GM10248 (cell line): Measurements from ENCODE around the gene RPS27L.

ENCODE experiments used
- CTCF ChIA-PET: fragments of 300-600 bp; sonication (Branson Sonifier 250); formaldehyde crosslinking; extraction: SDS; loops from one replicate; lab custom pipeline; 2021; ENCODE audit warnings: antibody characterized with exemption; lab: Yijun Ruan, JAX
- POLR2A ChIA-PET: fragments of 350-650 bp; sonication (Branson Sonifier 250); formaldehyde crosslinking; extraction: SDS; loops from one replicate; lab custom pipeline; 2020; ENCODE audit warnings: antibody characterized with exemption; lab: Yijun Ruan, JAX
- DNase-seq: peaks from one replicate; pipeline ENCODE4 v3.0.0; 2012; ENCODE audit errors: extremely low spot score
- TF ChIP-seq, protein P1 (sequence below): IDR thresholded peaks from 2 replicates; pipeline ENCODE4 v1.5.1; 2012; ENCODE audit warnings: mild to moderate bottlenecking, low read depth; ENCODE audit errors: extremely low read depth, missing control alignments, control extremely low read depth

RPS27L gene

DNA sequence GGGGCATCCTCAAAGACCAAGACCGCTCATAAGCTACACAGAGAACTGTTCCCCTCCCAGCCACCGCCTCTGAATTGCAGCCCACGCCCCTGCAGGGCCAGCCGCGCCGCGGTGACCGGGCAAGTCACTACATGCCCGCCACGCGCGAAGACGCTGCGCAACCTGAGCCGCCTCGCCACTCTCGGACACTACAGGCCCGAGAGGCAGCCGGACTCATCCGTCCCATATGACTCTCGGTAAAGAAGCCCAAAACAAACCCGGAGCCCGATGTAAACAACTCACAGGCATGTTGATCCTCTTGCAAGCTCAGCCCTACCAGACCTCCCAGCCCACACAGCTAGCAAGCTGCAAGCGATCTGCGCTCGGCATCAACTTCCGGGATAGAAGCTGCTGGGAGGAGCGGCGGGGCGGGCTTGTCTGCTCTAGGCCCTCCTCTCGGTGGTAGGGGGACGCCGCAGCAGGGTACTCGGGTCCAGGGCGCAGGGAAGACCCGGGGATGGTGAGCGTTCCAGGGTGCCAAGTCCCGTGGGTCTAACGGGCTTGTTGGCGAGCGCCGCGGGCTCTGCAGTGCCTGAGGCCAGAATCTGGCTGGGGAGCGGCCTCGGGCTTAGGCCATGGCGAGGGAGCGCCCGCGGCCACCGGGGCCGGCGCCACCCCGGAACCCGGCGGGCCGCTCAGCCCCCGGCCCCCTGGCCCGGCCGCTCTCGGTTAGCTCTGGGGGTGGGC is at the start of gene RPS27L:
TSS of gene RPS27L (minus strand) at position 360 of the 726 bp plus-strand sequence. CDS start at position 288, 72 bp downstream.
- ChIA-PET CTCF (interaction anchor here (0.8 to 1.4 kb wide), 7 partner anchors 9 to 310 kb away, joined by 3 to 5 read pairs (median 4); no protein-coding TSS in a partner anchor), POLR2A (interaction anchor here (0.7 to 1.0 kb wide), 3 partner anchors 9 to 86 kb away, joined by 3 read pairs; no protein-coding TSS in a partner anchor)
- peak; percentile 91 for DNase-seq
- TF ChIP-seq, protein P1, sequence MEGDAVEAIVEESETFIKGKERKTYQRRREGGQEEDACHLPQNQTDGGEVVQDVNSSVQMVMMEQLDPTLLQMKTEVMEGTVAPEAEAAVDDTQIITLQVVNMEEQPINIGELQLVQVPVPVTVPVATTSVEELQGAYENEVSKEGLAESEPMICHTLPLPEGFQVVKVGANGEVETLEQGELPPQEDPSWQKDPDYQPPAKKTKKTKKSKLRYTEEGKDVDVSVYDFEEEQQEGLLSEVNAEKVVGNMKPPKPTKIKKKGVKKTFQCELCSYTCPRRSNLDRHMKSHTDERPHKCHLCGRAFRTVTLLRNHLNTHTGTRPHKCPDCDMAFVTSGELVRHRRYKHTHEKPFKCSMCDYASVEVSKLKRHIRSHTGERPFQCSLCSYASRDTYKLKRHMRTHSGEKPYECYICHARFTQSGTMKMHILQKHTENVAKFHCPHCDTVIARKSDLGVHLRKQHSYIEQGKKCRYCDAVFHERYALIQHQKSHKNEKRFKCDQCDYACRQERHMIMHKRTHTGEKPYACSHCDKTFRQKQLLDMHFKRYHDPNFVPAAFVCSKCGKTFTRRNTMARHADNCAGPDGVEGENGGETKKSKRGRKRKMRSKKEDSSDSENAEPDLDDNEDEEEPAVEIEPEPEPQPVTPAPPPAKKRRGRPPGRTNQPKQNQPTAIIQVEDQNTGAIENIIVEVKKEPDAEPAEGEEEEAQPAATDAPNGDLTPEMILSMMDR = no peak

DNA sequence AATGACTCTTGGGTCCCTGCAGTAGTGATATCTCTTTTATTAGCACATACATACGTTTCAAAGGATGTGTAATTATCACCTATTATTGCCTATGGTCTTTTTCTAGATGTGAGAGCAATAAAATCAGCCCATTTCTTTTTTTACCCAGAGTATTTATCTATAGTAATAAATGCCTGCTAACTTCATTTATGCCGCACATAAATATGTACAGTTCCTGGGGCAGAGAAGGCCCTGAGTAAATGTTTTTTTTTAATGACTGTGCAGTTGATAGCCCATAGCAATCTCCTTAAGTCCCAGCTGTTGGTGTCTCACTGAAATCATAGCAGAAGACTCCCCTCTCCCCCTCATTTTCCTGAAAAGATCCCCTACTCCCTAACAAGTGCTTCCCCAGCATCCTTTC is 48.8 kb upstream of the RPS27L start:
- no peak for DNase-seq
- POLR2A ChIA-PET = no interaction called here
- CTCF ChIA-PET = interaction anchor here (1.2 kb wide), 1 partner anchor 31 kb away, joined by 3 read pairs; no protein-coding TSS in a partner anchor
- TF ChIP-seq, protein P1 = no peak

DNA sequence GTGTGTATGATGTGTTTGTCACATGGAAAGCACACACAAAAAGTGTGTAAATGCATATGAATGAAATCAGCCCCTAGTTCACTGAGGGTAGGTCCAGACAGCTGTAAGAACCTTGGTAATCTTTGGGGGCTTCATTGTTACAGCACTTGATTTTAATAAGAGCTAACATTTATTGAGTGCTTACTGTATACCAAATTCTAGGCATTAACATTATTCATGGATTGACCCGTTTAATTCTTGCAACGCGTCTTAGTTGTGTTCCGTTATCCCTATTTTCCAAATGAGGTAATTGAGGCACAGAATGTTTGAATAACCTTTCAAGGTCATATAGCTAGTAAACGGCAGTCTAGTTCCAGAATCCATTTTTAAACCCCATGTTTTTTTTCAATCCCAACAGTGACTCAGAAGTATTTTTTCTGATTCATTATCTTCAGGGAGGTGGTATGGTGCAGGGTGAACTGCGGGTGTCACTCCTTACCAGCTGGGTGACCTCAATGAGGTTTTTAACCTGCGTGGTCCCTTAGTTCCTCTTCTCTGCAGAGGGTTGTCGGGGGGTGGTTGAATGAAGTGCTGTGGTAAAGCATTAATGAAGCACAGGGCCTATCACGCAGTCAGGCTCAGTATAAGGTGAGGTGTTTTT is 46.3 kb upstream of the RPS27L start:
- TF ChIP-seq, protein P1 = no peak
- POLR2A ChIA-PET = interaction anchor here (1.5 kb wide), 1 partner anchor 12 kb away, joined by 4 read pairs; no protein-coding TSS in a partner anchor
- CTCF ChIA-PET = interaction anchor here (1.3 to 2.4 kb wide), 8 partner anchors 9 to 57 kb away, joined by 3 to 18 read pairs (median 4); no protein-coding TSS in a partner anchor
- no peak for DNase-seq

DNA sequence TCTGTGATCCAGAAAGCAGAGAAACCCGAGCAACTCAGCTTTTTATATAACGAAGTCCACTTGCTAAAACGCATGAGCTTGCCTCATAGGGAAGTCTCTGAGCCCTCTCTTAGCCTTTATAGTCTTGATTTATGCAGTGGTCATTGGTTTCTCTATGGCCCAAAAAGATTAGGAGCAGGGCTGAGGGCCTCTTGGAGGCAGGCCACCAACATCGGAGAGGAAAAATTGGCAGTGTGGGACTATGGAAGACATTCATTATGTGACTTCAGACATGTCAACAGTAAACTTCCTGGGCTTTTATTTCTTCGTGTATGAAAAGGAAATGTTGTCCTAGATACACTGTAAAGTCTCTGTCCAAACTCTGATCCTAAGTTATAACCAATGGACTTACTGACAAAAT is 45.6 kb upstream of the RPS27L start:
- TF ChIP-seq, protein P1 = no peak
- no peak for DNase-seq
- POLR2A ChIA-PET = interaction anchor here (1.5 kb wide), 1 partner anchor 11 kb away, joined by 4 read pairs; no protein-coding TSS in a partner anchor
- CTCF ChIA-PET = interaction anchor here (0.7 to 2.4 kb wide), 10 partner anchors 8 to 200 kb away, joined by 3 to 18 read pairs (median 4); no protein-coding TSS in a partner anchor

DNA sequence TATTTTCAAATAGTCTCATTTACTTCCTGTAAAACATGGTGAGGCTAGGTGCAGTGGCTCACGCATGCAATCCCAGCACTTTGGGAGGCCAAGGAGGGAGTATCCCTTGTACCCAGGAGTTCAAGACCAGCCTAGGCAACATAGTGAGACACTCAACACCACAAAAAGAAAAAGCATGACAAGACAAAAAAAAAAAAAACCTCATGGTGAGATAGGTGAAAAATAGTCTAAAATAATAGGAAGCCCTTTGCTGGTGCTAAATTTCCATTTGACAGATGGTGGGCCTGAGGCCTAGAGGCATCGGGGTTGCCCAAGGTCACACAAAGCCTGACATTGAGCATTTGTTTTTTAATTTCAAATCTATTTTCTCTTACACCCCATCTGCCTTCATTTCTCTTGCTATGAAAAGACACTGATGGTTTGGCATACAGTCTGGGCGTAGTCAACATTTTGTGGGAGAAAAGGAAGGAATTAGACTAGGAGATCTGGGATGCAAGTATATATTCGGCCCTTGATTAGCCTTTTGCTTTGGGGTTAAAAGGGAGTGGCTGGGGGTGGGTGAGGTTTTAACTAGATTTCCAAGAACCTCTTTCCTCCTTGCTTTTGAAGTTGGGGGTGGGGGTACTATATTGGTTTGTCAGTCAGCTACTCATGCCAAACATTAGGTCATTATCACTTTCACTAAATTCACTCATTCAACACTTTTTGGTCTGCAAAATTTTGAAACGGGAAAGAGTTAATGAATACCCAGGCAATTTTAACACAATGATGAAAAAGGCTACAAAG is 43.4 kb upstream of the RPS27L start:
- ChIA-PET POLR2A (no interaction called here), CTCF (no interaction called here)
- DNase-seq = no peak
- TF ChIP-seq, protein P1 = no peak
